Hindlimb muscle (tissue), 1 donor: ENCODE results near the gene ARPC1A. TPM values are rescaled to one million over a fixed set of nuclear protein-coding genes. Genes with fewer than 3 reads are reported as not detected.
A peak's percentile ranks its signal among the peaks of the same experiment; 100 is the strongest.
"Not testable (repeated sequence)": the region's sequence is repeated elsewhere in the genome, so short reads cannot be mapped to it uniquely, and the experiment has no call there.

Experiments
- DNase-seq: peaks from one replicate; pipeline ENCODE4 v3.0.0-alpha.2; 2013
- polyA plus RNA-seq: library from polyadenylated mRNA; unstranded; fragments of 120-200 nt; gene quantifications from one replicate; pipeline ENCODE4 v1.2.1, GENCODE V29; 2013; ENCODE audit not compliant: insufficient read length

Gene ARPC1A
- polyA plus RNA-seq: 59.5 TPM

GRCh38 chr7:99325592-99326407, at the start of gene ARPC1A:
Gene ARPC1A, plus strand, starts transcription at chr7:99325898. Its CDS starts 7,456 bp downstream, at chr7:99333354.
- DNase-seq: peak; percentile 97

GRCh38 chr7:99278180-99278579, 47.5 kb upstream of the ARPC1A start:
- no peak for DNase-seq

- not testable (repeated sequence) for DNase-seq
Observed at GRCh38 chr7:99284165-99284564, 41.5 kb upstream of the ARPC1A start.

GRCh38 chr7:99287779-99288534, 37.7 kb upstream of the ARPC1A start:
- no peak for DNase-seq

GRCh38 chr7:99289185-99289584, 36.5 kb upstream of the ARPC1A start:
- DNase-seq: no peak

GRCh38 chr7:99290148-99290547, 35.5 kb upstream of the ARPC1A start:
- DNase-seq: not testable (repeated sequence)

- DNase-seq: no peak
Observed at GRCh38 chr7:99290980-99291607, 34.6 kb upstream of the ARPC1A start.

- no peak for DNase-seq
Observed at GRCh38 chr7:99292127-99292526, 33.6 kb upstream of the ARPC1A start.

- no peak for DNase-seq
Observed at GRCh38 chr7:99293167-99293566, 32.5 kb upstream of the ARPC1A start.

- no peak for DNase-seq
Observed at GRCh38 chr7:99293650-99294049, 32.0 kb upstream of the ARPC1A start.

GRCh38 chr7:99296471-99296870, 29.2 kb upstream of the ARPC1A start:
- no peak for DNase-seq

- DNase-seq: no peak
Observed at GRCh38 chr7:99301496-99301895, 24.2 kb upstream of the ARPC1A start.

- DNase-seq: no peak
Observed at GRCh38 chr7:99305473-99306260, 20.0 kb upstream of the ARPC1A start.

GRCh38 chr7:99308461-99309074, 17.1 kb upstream of the ARPC1A start:
- DNase-seq: no peak

GRCh38 chr7:99309111-99309510, 16.6 kb upstream of the ARPC1A start:
- DNase-seq: no peak

- DNase-seq: no peak
Observed at GRCh38 chr7:99310004-99310403, 15.7 kb upstream of the ARPC1A start.

- no peak for DNase-seq
Observed at GRCh38 chr7:99311702-99312101, 14.0 kb upstream of the ARPC1A start.

- DNase-seq: peak; percentile 29
Observed at GRCh38 chr7:99312316-99313203, 13.1 kb upstream of the ARPC1A start.

- DNase-seq: no peak
Observed at GRCh38 chr7:99313204-99313573, 12.5 kb upstream of the ARPC1A start.

- no peak for DNase-seq
Observed at GRCh38 chr7:99314504-99314903, 11.2 kb upstream of the ARPC1A start.

- no peak for DNase-seq
Observed at GRCh38 chr7:99320371-99320770, 5.3 kb upstream of the ARPC1A start.
